HL-60 (cell line): ENCODE results near the gene TGM2.
"Not testable (repeated sequence)": the region's sequence is repeated elsewhere in the genome, so short reads cannot be mapped to it uniquely, and the experiment has no call there.

Experiments used
- POLR2AphosphoS5 ChIP-seq: IDR thresholded peaks from 2 replicates; pipeline ENCODE4 v1.6.1; 2012; ENCODE audit warnings: low read depth
- TF ChIP-seq, protein P1 (sequence below): IDR thresholded peaks from one replicate; pipeline ENCODE4 v1.5.1; 2011; ENCODE audit warnings: low read length, control low read depth, inconsistent platforms; ENCODE audit not compliant: insufficient read depth
- TF ChIP-seq, protein P2 (sequence below): IDR thresholded peaks from 2 replicates; pipeline ENCODE4 v1.6.1; 2012; ENCODE audit warnings: low read depth; ENCODE audit not compliant: insufficient replicate concordance

DNA sequence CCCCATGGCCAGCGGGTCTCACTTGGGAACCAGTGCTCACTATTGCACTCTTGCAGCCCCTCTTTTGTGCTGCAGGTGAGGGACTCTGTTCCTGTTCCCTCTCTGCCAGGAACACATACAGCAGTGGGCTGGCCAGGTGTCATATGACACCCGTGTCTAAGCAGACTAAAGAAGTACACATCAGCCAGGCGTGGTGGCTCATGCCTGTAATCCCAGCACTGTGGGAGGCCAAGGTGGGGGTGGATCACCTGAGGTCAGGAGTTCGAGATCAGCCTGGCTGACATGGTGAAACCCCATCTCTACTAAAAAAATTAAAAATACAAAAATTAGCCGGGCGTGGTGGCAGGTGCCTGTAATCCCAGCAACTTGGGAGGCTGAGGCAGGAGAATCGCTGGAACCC, 57.2 kb downstream of the TGM2 start:
- TF ChIP-seq, protein P1, sequence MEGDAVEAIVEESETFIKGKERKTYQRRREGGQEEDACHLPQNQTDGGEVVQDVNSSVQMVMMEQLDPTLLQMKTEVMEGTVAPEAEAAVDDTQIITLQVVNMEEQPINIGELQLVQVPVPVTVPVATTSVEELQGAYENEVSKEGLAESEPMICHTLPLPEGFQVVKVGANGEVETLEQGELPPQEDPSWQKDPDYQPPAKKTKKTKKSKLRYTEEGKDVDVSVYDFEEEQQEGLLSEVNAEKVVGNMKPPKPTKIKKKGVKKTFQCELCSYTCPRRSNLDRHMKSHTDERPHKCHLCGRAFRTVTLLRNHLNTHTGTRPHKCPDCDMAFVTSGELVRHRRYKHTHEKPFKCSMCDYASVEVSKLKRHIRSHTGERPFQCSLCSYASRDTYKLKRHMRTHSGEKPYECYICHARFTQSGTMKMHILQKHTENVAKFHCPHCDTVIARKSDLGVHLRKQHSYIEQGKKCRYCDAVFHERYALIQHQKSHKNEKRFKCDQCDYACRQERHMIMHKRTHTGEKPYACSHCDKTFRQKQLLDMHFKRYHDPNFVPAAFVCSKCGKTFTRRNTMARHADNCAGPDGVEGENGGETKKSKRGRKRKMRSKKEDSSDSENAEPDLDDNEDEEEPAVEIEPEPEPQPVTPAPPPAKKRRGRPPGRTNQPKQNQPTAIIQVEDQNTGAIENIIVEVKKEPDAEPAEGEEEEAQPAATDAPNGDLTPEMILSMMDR = not testable (repeated sequence)
- TF ChIP-seq, protein P2, sequence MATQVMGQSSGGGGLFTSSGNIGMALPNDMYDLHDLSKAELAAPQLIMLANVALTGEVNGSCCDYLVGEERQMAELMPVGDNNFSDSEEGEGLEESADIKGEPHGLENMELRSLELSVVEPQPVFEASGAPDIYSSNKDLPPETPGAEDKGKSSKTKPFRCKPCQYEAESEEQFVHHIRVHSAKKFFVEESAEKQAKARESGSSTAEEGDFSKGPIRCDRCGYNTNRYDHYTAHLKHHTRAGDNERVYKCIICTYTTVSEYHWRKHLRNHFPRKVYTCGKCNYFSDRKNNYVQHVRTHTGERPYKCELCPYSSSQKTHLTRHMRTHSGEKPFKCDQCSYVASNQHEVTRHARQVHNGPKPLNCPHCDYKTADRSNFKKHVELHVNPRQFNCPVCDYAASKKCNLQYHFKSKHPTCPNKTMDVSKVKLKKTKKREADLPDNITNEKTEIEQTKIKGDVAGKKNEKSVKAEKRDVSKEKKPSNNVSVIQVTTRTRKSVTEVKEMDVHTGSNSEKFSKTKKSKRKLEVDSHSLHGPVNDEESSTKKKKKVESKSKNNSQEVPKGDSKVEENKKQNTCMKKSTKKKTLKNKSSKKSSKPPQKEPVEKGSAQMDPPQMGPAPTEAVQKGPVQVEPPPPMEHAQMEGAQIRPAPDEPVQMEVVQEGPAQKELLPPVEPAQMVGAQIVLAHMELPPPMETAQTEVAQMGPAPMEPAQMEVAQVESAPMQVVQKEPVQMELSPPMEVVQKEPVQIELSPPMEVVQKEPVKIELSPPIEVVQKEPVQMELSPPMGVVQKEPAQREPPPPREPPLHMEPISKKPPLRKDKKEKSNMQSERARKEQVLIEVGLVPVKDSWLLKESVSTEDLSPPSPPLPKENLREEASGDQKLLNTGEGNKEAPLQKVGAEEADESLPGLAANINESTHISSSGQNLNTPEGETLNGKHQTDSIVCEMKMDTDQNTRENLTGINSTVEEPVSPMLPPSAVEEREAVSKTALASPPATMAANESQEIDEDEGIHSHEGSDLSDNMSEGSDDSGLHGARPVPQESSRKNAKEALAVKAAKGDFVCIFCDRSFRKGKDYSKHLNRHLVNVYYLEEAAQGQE = not testable (repeated sequence)
- not testable (repeated sequence) for TF ChIP-seq POLR2AphosphoS5
